Activated CD4-positive, alpha-beta T cell treated with anti-CD3 and anti-CD28 coated beads, Interleukin-2, amount 50 U/mL, for 1 hour (primary cell): ENCODE results near the gene THSD8.

Source experiments
- DNase-seq: peaks from one replicate; pipeline ENCODE4 v3.0.0-alpha.2; 2020

Gene THSD8

GRCh38 chr19:12779162-12779993 is 22.5 kb upstream of the THSD8 start:
- no peak for DNase-seq

- no peak for DNase-seq
Observed at GRCh38 chr19:12782174-12782423, 19.8 kb upstream of the THSD8 start.

- DNase-seq: peak; percentile 94
Observed at GRCh38 chr19:12782424-12783290, 19.2 kb upstream of the THSD8 start.

GRCh38 chr19:12783291-12783848 is 18.5 kb upstream of the THSD8 start:
- DNase-seq: peak; percentile 29

- DNase-seq: no peak
Observed at GRCh38 chr19:12783849-12784393, 17.9 kb upstream of the THSD8 start.

- peak; percentile 29 for DNase-seq
Observed at GRCh38 chr19:12784394-12784870, 17.4 kb upstream of the THSD8 start.

GRCh38 chr19:12784871-12785430 is 16.9 kb upstream of the THSD8 start:
- peak; percentile 24 for DNase-seq

GRCh38 chr19:12785431-12786031 is 16.3 kb upstream of the THSD8 start:
- no peak for DNase-seq

- no peak for DNase-seq
Observed at GRCh38 chr19:12786141-12786870, 15.6 kb upstream of the THSD8 start.

GRCh38 chr19:12786952-12787351 is 14.9 kb upstream of the THSD8 start:
- no peak for DNase-seq

- DNase-seq: no peak
Observed at GRCh38 chr19:12787458-12787857, 14.4 kb upstream of the THSD8 start.

- no peak for DNase-seq
Observed at GRCh38 chr19:12788042-12788681, 13.7 kb upstream of the THSD8 start.

- peak; percentile 37 for DNase-seq
Observed at GRCh38 chr19:12788682-12789097, 13.2 kb upstream of the THSD8 start.

- DNase-seq: no peak
Observed at GRCh38 chr19:12789098-12789903, 12.6 kb upstream of the THSD8 start.

GRCh38 chr19:12789904-12790619 is 11.8 kb upstream of the THSD8 start:
- peak; percentile 88 for DNase-seq

- DNase-seq: no peak
Observed at GRCh38 chr19:12790628-12791344, 11.1 kb upstream of the THSD8 start.

- peak; percentile 97 for DNase-seq
Observed at GRCh38 chr19:12791345-12792050, 10.4 kb upstream of the THSD8 start, which contains the start of gene JUNB. JUNB (plus strand) TSS chr19:12791486; CDS start chr19:12791772, 286 bp downstream.
